Cardiac muscle cell (in vitro differentiated cells and primary cell): ENCODE data around the gene GPR52. TPM values are rescaled to one million over a fixed set of nuclear protein-coding genes. Genes with fewer than 3 reads are reported as not detected.

Experiments used
- DNase-seq, 2 donors: peaks; one replicate each; pipeline versions ENCODE4 v3.0.0 to v3.0.0-alpha.2; 2010 to 2017; ENCODE audit warnings: low read depth in 1 of 2, low spot score in 1 of 2
- H3K27ac ChIP-seq: fragments of 200-600 bp; sonication (generic); 2 replicates; pipeline ENCODE4 v1.5.1; 2016
- H3K27me3 ChIP-seq: fragments of 200-600 bp; sonication (generic); 2 replicates; pipeline ENCODE4 v1.6.0; 2016; ENCODE audit warnings: control low read depth
- H3K36me3 ChIP-seq: fragments of 200-600 bp; sonication (generic); 2 replicates; pipeline ENCODE4 v1.5.1; 2016; ENCODE audit warnings: control low read depth
- H3K4me1 ChIP-seq: fragments of 200-600 bp; sonication (generic); 2 replicates; pipeline ENCODE4 v1.8.1; 2017; ENCODE audit warnings: low read depth, mild to moderate bottlenecking, mixed run types
- H3K4me3 ChIP-seq: fragments of 200-600 bp; sonication (generic); 2 replicates; pipeline ENCODE4 v1.5.1; 2016; ENCODE audit warnings: mild to moderate bottlenecking
- H3K9me3 ChIP-seq: fragments of 200-600 bp; sonication (generic); 2 replicates; pipeline ENCODE4 v1.5.1; 2017; ENCODE audit warnings: low read depth, mild to moderate bottlenecking, control low read depth
- CTCF ChIP-seq: IDR thresholded peaks from 2 replicates; pipeline ENCODE4 v1.5.1; 2012; ENCODE audit warnings: low read depth, mild to moderate bottlenecking, low read length
- polyA plus RNA-seq: library from polyadenylated mRNA; unstranded; fragments of >200 nt; fragmentation: Nextera tagmentation; extraction: Ambion mirVana; gene quantifications from 2 replicates; pipeline ENCODE4 v1.2.1, GENCODE V29; 2016
- total RNA-seq: library from RNA; depleted of rRNA; stranded (reverse); fragments of >200 nt; gene quantifications from 2 replicates; pipeline ENCODE4 v1.2.3, GENCODE V29; 2016

The GPR52 gene
- total and polyA plus RNA-seq, 2 experiments from 2014 or later: 1.9 TPM; not detected in 1

- Histone ChIP-seq H3K4me3 (no peak overlapping the region), H3K9me3 (no peaks in the 10 kb centered on the region), H3K36me3 (no peaks in the 10 kb centered on the region), H3K27me3 (no peaks in the 10 kb centered on the region), H3K4me1 (no peaks in the 10 kb centered on the region), H3K27ac (no peak overlapping the region)
- no peak for DNase-seq
- no peak for TF ChIP-seq CTCF
Observed at GRCh38 chr1:174415506-174415905, 32.3 kb upstream of the GPR52 start.

GRCh38 chr1:174417921-174418320 is 29.8 kb upstream of the GPR52 start:
- no peak for DNase-seq

GRCh38 chr1:174425121-174425520 is 22.6 kb upstream of the GPR52 start:
- H3K4me3 ChIP-seq: no peak overlapping the region
- TF ChIP-seq CTCF: no peak
- no peaks in the 10 kb centered on the region for H3K36me3 ChIP-seq
- no peak overlapping the region for H3K27ac ChIP-seq
- DNase-seq: no peak
- no peaks in the 10 kb centered on the region for H3K4me1 ChIP-seq
- H3K9me3 ChIP-seq: no peaks in the 10 kb centered on the region
- H3K27me3 ChIP-seq: no peaks in the 10 kb centered on the region

More at GRCh38 chr1:174417921-174418320, 29.8 kb upstream of the GPR52 start:
- Histone ChIP-seq H3K27me3 (no peaks in the 10 kb centered on the region), H3K36me3 (no peaks in the 10 kb centered on the region), H3K4me3 (no peak overlapping the region), H3K27ac (no peak overlapping the region), H3K4me1 (no peaks in the 10 kb centered on the region), H3K9me3 (no peaks in the 10 kb centered on the region)
- TF ChIP-seq CTCF: no peak

- DNase-seq: no peak
- Histone ChIP-seq H3K27me3 (no peaks in the 10 kb centered on the region), H3K36me3 (no peaks in the 10 kb centered on the region), H3K9me3 (no peaks in the 10 kb centered on the region), H3K4me1 (no peaks in the 10 kb centered on the region), H3K27ac (no peak overlapping the region), H3K4me3 (no peak overlapping the region)
- TF ChIP-seq CTCF: no peak
Observed at GRCh38 chr1:174426153-174426552, 21.6 kb upstream of the GPR52 start.

- Histone ChIP-seq H3K4me1 (no peaks in the 10 kb centered on the region), H3K27ac (no peak overlapping the region), H3K9me3 (no peaks in the 10 kb centered on the region), H3K27me3 (no peaks in the 10 kb centered on the region), H3K4me3 (no peak overlapping the region), H3K36me3 (no peaks in the 10 kb centered on the region)
- no peak for TF ChIP-seq CTCF
- peak in 1 of 2 donors; percentile 17 for DNase-seq
Observed at GRCh38 chr1:174428033-174428432, 19.7 kb upstream of the GPR52 start.

GRCh38 chr1:174428739-174429138 is 19.0 kb upstream of the GPR52 start:
- Histone ChIP-seq H3K27ac (no peak overlapping the region), H3K9me3 (no peaks in the 10 kb centered on the region), H3K27me3 (no peaks in the 10 kb centered on the region), H3K4me3 (no peak overlapping the region), H3K36me3 (no peaks in the 10 kb centered on the region), H3K4me1 (no peaks in the 10 kb centered on the region)
- no peak for TF ChIP-seq CTCF
- no peak for DNase-seq
